Stimulated activated CD4-positive, alpha-beta T cell treated with anti-CD3 and anti-CD28 coated beads, Interleukin-1b, Interleukin-23, amount 100 ng/mL, for 24 hours (primary cell): ENCODE measurements around the gene DPP4.
"Not testable (repeated sequence)": the region's sequence is repeated elsewhere in the genome, so short reads cannot be mapped to it uniquely, and the experiment has no call there.

ENCODE experiments used
- DNase-seq, 4 experiments: peaks; one replicate each; pipeline ENCODE4 v3.0.0-alpha.2; 2020; ENCODE audit warnings: low read depth in 4 of 4, low spot score in 1 of 4

Gene DPP4

GRCh38 chr2:161962160-161962559 is 111.9 kb downstream of the DPP4 start:
- DNase-seq, result no peak

GRCh38 chr2:161961061-161961460 is 113.0 kb downstream of the DPP4 start:
- no peak for DNase-seq

- DNase-seq, result no peak
Measured at GRCh38 chr2:161956738-161957137, 117.3 kb downstream of the DPP4 start.

GRCh38 chr2:161955211-161955610 is 118.8 kb downstream of the DPP4 start:
- DNase-seq, result no peak

- no peak for DNase-seq
Measured at GRCh38 chr2:161954103-161954502, 119.9 kb downstream of the DPP4 start.

- DNase-seq, result not testable (repeated sequence)
Measured at GRCh38 chr2:161953367-161953766, 120.6 kb downstream of the DPP4 start.

- no peak for DNase-seq
Measured at GRCh38 chr2:161952783-161953191, 121.2 kb downstream of the DPP4 start.

- no peak for DNase-seq
Measured at GRCh38 chr2:161947836-161948235, 126.2 kb downstream of the DPP4 start.

GRCh38 chr2:161947406-161947805 is 126.6 kb downstream of the DPP4 start:
- DNase-seq, result no peak

GRCh38 chr2:161946489-161947107 is 127.4 kb downstream of the DPP4 start:
- no peak for DNase-seq

GRCh38 chr2:161943011-161943410 is 131.0 kb downstream of the DPP4 start:
- DNase-seq, result no peak
